Effector CD8-positive, alpha-beta T cell (primary cell): Measurements from ENCODE around the gene ASCL4.

Source experiments
- DNase-seq: peaks from one replicate; lab custom pipeline; 2025; lab: John Stamatoyannopoulos, UW

ASCL4 gene

GRCh38 chr12:107778383-107779025 is 4.0 kb downstream of the ASCL4 start:
- DNase-seq: no peak

DNA sequence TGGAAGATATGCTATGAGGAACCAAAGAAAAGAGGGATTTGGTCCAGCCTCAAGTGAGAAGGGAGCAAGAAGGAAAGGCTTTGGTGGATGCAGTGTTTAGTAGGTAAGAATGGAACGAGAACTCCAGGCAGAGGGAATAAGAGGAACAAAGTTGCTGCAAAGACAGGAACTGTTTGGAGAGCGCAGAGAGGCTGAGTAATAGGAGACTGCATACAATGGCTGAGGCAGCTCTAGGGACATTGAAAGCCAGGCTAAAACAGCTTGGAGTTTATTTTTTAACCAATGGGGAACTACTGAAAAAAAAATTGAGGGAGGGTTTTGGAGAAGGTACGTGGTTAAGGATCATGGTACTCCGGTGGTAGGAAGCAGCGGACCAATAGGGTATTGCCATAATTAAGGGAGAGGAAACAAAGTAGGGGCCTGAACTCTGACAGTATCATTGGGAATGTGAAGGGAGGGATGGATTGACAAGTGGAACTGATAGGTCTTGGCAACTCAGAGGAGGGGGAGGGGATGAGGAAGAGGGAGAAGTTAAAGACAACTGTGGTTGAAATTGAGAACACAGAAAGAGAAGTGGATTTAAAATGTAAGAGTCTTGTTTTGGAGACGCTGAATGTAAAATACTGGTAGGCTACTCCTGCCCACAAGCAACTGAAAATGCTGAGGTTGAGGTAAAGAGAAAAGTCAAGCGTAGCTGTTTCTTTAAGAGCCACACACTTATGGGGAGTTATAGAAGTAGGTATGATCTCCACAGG is 4.8 kb downstream of the ASCL4 start:
- DNase-seq: no peak

DNA sequence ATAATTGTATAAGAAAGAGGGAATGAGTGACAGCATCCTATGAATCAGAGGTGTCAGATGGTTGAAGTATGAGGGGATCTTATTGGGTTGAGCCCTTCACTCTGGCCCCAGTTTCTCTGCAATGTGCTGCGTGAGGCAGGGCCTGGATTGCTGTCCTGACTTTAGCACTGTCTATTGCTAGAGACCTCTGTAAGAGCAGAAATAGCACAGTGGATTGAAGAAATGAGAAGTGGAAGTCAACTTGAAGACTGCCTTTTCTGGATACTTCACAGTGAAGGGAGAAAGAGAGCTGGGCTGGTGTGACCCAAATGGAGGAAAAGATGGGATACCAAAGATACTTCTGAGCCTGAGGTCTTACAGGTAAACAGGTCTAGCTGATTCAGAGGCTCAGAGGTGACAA is 5.8 kb downstream of the ASCL4 start:
- DNase-seq: no peak

- no peak for DNase-seq
Measured at GRCh38 chr12:107782067-107782466, 7.6 kb downstream of the ASCL4 start.

DNA sequence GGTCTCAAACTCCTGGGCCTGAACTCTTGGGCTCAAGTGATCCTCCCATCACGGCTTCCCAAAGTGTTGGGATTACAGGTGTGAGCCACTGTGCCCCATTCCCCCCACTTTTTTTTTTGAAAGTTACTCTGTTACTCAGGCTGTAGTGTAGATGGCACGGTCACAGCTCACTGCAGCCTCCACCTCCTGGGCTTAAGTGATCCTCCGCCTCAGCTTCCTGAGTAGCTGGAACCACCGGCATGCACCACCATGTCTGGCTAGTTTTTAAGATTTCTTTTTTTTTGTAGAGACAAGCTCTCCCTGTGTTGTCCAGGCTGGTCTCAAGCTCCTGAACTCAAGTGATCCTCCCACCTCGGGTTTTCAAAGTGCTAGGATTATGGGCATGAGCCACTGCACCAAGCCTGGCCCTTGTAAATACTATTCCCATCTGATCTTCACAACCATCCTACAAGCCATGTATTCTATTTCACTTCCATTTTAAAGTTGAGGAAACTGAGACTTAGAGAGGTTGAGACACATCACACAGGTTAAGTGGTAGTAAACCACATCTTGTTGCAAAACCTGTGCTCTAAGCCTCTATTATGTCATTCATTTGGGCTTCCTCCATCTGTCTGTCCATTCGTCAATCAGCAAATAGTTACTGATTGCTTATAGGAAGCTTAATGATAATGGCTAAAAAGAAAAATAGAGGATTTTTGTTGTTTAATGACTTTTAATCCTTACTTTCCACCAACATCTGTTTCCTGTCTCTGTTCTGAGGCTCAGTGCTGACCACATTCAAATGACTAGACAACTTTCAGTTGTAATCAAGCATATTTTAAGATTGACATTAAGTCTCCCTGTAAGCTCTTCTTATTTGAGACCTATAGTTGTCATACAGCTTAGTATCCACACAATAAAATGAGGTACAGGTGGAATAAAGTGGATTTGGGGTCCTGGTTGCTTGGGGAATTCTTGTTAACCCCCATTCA is 9.2 kb downstream of the ASCL4 start:
- no peak for DNase-seq

GRCh38 chr12:107788281-107788680 is 13.8 kb downstream of the ASCL4 start:
- no peak for DNase-seq

- no peak for DNase-seq
Measured at GRCh38 chr12:107788690-107789458, 14.4 kb downstream of the ASCL4 start.

DNA sequence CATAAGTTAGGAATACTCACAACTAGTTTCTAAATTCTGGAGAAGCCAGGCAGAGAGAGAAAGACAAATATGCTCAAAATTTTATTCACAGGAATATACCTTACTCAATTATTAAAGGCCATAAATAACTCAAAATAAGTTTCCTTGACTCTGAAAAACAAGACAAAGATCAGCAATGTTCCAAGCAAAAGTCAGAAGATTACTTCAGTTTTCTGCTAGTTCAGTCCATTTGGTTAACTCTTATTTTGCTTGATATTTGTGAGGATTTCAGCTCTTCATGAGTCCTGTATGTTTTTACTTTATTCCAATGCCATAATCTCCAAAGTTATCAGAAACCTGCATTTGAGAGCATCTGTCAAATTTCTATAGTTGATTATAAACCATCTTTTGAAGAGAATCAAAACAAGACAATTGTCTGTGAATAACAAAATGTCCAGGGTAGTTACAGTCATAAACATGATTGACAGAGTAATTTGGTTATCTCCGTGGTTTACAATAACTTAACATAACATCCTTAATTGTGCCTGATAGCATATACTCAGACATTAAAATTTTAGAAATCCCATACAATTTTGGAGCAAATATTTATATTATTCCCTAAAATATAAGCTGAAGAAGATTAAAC is 17.1 kb downstream of the ASCL4 start:
- no peak for DNase-seq

GRCh38 chr12:107794451-107794850 is 19.9 kb downstream of the ASCL4 start:
- DNase-seq: no peak

DNA sequence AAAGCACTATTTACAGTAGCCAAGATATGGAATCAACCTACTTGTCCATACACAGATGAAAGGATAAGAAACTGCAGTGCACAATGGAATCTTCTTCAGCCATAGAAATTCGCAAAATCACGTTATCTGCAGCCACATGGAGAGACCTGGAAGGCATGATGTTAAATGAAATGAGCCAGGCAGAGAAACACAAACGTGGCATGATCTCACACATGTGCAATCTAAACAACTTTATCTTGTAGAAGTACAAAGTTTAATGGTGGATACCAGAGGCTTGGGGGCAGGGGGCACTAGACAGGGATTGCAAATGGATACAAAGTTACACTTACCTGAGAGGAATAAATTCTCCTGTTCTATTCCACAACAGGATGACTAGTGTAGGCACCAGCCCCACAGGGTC is 24.1 kb downstream of the ASCL4 start:
- DNase-seq: no peak

DNA sequence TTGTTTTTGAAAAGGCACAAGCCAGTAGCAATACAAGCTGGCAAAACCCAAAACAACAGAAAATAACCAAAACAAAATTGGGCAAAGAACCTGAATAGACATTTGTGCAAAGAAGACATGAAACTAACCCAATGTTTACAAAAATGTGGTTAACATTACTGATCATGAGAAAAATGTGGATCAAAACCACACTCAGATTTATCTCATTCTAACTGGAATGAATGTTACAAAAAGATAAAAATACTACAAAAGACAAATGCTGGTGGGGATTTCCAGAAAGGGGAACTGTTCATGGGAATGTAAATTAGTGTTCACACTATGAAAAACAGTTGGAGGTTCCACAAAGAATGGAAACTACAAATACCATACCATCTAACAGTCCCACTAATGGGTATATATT is 26.6 kb downstream of the ASCL4 start:
- no peak for DNase-seq

GRCh38 chr12:107803092-107803491 is 28.6 kb downstream of the ASCL4 start:
- DNase-seq: no peak

GRCh38 chr12:107805488-107806180 is 31.1 kb downstream of the ASCL4 start:
- no peak for DNase-seq

DNA sequence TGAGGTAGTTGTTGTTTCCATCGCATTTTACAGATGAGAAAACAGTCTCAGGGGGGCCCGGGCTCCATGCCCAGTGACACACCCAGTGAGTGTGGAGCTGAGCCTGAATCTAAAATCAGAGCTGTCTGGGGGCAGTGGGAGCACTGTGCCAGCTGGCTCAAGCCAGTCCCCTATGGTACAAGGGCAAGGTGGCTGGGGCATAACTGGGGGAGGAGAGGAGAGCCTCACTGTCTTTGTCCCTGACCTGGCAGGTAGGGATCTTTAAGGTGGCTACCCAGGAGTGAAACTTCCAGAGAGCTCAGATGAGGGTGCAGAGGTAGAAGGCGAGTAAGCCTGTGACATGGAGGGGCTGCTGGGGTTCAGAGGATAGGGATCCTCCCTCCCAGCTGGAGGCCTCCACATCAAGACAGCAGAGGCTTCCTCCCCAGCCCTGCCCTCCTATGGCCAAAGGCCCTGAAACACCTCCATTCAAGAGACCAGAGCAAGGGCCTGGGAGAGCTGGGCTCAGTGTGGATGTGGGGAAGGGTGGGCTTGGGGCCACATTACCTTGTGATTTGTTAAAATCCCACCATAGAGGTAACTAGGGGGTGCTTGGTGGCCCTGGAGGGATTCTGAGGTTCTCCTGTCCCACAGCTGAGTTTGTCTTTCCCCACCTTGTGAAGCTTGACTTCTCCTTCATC is 33.1 kb downstream of the ASCL4 start:
- DNase-seq: no peak

- no peak for DNase-seq
Measured at GRCh38 chr12:107817250-107817649, 42.7 kb downstream of the ASCL4 start.

DNA sequence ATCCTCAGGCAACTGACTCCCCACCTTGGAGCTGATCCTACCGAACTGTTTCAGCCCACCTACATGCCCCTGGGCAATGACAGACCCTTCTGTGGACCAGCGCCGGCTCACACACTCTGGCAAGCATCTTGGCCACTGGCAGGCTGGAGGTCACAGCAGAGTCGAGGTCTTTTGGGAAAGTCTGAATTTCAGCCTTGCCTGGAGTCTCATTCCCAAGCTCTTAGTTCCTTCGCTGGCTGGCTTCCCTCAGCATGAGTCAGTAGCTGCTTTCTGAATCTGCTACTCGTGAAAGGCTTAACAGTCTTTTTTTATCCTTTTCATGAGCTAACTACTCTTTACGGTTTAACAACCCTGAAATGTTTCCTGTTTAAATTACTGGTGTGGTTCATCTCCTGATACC is 44.5 kb downstream of the ASCL4 start:
- DNase-seq: no peak

DNA sequence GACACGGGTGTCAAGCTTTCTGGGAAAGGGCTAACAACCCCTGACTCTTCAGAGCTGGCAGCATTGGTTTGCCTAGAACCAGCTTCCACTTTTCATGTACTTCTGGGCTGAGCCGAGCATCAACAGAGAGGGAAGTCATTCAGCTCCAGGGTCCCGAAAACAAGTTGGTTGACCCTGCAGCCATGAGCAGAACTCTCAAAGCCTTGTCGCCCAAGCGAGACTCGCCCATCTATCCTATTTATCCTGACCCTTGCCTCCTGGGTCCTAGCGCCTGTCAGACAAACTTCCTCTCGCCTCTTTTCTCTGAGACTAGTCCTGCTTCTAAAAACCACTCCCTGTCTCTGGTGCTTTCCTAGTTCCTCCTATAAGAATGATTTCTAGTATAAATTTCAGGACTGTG is 47.9 kb downstream of the ASCL4 start:
- DNase-seq: no peak
